HG03135 (cell line): Measurements from ENCODE around the gene EIPR1.
"Not testable (repeated sequence)": the region's sequence is repeated elsewhere in the genome, so short reads cannot be mapped to it uniquely, and the experiment has no call there.

Source experiments
- ATAC-seq: cut with Tn5 transposase; IDR thresholded peaks from one replicate; pipeline ENCODE4 v1.9.1; 2021; ENCODE audit warnings: mild to moderate bottlenecking, moderate library complexity; ENCODE audit not compliant: unreplicated experiment

Gene EIPR1

DNA sequence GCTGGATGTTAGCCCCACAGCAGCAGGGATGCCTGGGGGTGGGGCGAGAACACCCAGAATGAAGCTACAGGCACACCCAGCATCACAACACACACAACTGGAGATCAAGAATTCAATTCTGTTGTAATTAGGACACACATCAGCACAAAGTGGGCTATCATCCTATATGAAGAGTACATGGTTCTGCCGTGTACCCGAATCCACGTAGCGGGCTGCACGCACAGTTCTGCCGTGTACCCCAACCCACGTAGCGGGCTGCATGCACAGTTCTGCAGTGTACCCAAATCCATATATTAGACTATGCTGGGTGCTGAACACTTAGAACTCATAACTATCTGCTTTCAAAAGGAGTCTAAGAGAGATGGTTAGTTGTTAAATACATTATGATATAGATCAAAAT, 86.5 kb downstream of the EIPR1 start:
- no peak for ATAC-seq

DNA sequence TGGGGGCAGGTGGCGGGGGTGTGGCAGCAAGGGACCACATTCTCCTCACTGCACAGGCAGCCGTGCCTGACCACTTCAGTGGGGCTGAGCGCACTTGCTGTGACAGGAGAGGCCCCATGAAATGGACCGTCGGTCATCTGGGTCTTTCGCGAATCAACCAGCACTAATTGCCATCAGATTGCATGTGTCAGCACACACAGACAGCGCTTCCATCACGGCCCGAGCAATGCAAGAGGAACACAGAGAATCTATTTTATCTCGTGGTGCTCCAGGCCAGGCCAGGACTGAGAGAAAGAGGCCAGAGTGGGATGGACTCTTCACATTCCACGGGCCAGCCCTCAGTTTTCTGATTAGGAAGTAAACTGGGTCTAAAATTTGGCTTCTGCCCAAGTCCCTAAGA, 87.0 kb downstream of the EIPR1 start:
- no peak for ATAC-seq

DNA sequence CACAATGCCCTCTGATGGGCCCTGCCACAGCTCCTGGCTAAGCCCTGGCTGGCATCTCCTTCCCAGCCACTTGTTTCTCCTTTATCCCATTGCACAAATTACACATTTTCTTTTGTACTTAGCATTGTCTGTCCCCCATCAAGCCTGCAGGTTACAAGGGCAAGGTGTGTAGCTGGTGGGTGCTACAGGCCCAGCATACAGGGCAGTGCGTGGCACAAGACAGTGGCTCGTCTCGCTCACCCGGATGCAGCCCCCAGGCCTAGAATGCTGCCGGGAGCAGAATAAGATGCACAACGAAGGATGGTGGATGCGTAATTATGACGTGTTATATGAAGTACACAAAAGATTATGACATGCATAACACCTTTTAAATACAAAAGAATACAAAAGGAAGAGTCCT, 87.6 kb downstream of the EIPR1 start:
- no peak for ATAC-seq

DNA sequence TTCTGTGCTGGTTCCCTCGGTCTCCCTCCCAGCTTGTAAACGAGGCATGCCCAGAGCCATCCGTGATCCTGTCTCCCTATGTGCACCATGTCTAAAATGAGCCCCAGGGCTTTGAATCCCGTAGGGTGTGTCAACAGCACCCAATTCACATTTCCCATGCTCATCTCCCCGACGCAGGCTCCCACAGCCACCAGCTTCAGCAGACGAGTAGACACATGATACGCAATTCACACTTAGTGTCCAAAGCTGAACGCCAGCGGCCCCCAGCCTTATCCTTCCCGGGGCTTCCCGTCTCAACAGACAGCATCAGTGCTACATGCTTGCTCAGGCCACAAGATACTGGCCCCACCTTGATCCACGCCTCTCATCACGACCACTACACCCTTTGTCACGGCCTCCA, 88.1 kb downstream of the EIPR1 start:
- ATAC-seq = no peak

DNA sequence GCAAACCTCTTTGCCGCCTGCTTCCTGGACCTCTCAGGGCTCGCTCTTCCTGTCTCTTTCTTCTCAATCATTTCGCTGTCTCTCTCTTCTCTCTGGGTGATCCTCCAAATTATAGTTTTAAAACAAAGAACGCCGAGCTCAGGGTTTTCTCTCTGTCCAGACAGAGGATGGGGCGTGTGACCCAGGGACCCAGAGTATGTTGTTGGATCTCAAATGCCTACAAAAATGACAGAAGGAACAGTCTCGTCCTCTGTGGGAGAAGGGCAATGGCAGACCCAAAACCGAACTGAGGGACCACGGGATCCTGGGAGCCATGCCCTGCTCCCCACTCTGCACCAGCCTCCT, 88.5 kb downstream of the EIPR1 start:
- no peak for ATAC-seq

DNA sequence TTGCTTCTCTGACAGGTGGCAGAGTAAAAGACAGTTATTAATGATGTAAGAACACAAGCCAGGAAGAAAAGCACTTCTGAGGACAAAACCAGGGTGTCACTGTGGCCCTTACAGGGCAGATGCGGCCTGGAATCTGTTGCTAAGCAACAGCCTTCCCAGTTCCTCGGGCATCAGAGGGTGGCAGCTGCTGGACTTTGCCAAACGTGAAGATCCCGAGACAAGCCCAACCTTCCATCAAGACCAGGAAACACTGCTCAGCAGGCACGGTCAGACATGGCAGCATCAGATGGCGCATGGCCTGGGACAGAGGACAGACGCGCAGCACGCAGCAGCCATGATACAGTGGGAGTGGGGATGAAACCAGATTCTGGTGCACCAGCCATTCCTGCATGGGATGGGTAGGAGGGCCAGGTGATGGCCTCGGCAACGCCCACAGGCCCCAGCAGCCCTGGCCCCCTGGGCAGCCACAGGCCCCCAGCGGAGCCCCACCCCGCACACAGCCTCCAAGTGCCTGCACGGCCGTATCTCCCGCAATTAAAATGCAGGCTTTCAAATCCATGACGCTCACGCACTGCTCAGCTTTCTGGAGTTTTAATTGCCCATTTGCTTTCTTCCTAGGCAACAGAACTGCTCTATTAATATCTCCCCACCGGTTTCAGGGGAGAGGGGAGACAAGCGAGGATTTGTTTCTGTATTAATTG, 89.0 kb downstream of the EIPR1 start:
- ATAC-seq = no peak

GRCh38 chr2:3287896-3288295, 89.7 kb downstream of the EIPR1 start:
- no peak for ATAC-seq

DNA sequence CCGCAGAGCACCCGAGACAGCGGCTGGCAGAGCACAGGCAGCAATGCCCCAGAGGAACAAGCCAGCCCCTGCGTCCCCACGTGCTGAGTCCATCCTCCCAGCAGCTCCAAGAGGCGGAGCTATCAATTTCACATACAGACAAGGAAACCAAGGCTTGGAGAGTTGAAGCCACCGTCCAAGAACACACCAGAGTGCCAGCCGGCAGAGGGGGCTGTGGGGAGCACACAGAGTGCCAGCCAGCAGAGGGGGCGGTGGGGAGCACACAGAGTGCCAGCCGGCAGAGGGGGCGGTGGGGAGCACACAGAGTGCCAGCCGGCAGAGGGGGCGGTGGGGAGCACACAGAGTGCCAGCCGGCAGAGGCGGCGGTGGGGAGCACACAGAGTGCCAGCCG, 91.0 kb downstream of the EIPR1 start:
- ATAC-seq = not testable (repeated sequence)

- no peak for ATAC-seq
These were observed 91.5 kb downstream of the EIPR1 start for GRCh38 chr2:3285901-3286645.

GRCh38 chr2:3284657-3285630, 92.7 kb downstream of the EIPR1 start:
- ATAC-seq = no peak

DNA sequence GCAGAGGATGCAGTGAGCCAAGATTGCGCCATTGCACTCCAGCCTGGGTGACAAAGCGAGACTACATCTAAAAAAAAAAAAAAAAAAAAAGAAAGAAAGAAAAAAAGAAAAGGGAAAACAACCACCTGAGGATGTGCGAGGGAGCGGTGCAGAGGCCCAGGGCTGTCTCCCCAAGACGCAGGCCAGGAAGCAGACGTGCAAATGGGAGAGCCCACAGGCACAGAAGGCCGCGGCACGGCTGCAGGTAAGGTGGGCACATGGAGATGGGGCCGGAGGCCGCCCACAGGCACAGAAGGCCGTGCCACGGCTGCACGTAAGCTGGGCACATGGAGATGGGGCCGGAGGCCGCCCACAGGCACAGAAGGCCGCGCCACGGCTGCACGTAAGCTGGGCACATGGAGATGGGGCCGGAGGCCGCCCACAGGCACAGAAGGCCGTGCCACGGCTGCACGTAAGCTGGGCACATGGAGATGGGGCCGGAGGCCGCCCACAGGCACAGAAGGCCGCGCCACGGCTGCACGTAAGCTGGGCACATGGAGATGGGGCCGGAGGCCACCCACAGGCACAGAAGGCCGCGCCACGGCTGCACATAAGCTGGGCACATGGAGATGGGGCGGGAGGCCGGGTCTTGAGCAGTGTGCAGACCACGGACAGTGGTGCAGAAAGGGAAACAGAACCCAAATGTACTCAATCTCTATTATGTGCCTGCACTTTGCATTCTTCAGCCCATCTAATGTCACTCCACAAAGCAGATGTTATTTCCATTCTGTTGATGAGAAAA, 93.6 kb downstream of the EIPR1 start:
- ATAC-seq = not testable (repeated sequence)

DNA sequence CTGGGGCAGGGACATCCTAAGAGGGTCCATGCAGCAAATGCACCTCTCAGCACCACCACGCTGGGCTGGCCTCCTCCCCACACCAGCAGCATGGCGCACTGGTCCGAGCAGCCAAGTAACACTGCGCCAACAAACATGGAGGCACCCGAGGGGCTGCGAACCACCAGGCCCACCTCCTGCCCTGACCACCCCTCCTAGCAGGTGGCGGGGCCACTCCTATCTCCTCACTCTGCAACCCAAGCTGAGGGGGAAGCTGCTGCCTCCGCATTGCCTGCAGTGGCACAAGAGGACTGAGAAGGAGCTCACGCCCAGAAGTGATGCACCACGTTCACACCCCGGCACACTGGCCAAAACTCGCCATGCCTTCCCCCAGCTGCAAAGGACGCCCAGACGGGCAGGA, 94.4 kb downstream of the EIPR1 start:
- no peak for ATAC-seq

DNA sequence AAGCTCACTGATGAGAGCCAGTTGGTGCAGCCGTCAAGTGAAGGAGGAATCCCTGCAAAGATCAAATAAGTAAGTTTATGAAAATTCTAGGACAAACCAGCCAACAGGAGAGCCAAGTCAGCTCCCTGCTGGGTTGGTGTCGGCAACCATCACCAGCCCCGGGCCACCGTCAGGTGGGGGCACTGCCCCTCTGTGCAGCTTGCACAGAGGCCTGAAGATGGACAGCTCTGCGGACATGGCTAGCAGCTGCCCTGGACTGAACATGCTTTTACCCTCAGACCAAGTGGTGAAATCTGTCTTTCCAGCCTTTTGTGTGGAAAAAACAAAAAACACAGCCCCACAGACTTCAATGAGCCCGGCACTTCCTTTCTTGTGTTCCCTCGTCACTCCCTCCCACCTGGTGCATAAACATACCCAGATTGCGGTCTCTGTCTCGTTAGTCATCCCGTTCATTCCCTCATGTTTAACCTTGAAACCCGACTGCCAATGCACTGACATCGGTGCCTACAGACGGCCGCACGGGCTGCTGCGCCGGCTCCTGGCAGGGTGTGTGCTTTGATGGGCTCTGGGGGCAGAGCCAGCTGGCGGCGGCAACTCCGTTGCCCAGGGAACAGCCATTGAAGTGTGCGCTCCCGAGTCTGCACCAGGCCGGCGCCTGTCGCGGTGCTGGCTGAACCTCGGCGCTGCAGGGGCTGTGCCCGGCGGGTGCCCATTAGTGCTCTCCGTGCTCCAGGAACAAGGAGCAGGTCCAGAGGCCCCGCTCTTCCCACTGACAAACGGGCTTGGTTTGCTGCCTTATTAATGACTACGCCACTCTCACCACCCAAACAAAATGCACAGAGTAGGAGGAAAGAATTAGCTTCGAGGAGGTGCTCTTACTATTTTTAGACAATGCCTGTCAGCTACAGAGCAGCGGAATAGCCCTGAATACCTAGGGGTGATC, 95.3 kb downstream of the EIPR1 start:
- ATAC-seq = no peak

DNA sequence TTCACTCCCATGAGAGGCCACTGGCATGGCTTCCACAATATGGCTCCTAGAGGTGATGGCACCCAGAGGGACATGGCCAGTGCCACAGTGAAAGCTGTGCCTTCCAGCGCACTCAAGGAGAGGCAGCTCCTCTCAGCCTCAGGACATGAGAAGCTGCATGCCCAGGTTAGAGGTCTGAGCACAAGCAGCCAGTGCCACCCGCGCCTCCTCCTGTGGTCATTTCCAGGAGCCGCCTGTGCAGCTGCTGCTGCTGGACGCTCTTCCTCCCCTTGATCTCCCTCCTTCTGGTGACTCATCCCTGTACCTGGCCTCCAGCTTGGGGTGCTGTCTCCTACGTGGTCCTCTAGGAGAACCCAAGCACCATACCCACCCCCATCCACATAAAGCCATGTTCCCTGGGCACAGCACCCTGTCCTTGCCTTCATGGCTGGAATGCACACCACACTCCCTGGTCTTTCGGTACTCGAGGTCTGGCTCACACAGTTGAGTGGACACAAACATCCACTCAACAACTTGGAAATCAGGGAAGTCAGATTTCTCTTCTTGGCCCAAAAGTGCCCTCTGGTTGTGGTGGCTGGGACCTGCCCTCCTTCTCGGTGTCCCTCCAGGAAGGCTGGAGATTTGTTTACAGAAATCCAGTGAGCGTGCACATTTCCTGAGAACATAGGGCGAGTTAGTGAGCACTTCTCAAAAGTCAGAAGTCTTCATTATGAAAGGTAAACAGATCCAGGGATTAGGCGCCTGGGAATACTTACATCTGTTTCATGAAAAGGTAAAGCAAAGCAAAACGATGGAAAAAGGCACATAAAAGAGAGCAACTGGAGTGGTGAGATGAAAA, 96.7 kb downstream of the EIPR1 start:
- ATAC-seq = no peak

- ATAC-seq = no peak
These were observed 97.4 kb downstream of the EIPR1 start for GRCh38 chr2:3280197-3280596.

GRCh38 chr2:3279236-3279960, 98.2 kb downstream of the EIPR1 start:
- no peak for ATAC-seq

DNA sequence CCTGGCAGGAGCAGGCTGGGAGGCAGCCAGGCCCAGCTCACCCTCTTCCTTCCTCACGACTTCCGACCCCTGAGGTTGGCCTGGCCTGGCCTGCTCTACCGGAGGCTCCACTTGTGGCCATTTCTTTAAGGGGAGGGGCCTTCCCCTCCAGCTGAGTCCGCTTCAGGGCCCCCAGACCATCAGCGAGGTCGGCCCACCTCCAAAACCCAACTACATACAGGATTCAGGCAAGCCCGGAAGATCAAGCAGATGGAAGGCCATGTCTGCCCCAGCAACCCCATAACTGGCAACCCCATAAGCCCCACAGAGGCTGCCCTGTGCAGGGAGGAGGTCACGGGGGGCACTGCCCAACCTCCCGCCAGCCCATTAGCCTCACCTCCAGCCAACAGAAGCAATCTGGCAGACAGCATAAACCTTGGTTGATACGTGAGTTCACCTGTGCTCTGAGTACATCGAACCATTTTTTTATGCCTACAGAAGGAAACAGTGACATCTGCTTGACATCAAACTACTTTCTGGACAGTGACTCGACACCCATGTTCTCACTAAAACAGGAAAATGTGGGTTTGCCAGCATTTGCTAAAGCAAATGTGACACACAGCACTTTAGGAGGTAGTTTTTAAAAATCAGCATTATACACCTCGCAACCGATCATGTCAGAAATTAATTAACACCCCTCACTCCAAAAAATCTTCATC, 98.9 kb downstream of the EIPR1 start:
- no peak for ATAC-seq
